Measurements from ENCODE around the gene ASGR2.

Gene ASGR2

GRCh38 chr17:7133424-7133823 lies 18.8 kb upstream of the ASGR2 start:
- H3K36me3 ChIP-seq (replicated peaks; ENCODE audit: insufficient read depth, low read length) = no peaks in the 10 kb centered on the region
- no peaks in the 10 kb centered on the region for H3K79me2 ChIP-seq (ENCODE audit: low read length)
- H3K9me2 ChIP-seq (replicated peaks; ENCODE audit: insufficient read depth, low read length) = no peaks in the 10 kb centered on the region
- peak overlapping the region; percentile 68 for H2AFZ ChIP-seq (ENCODE audit: low read length)
- H3F3A ChIP-seq (ENCODE audit: insufficient read depth, low read length) = peaks cover 10% of the 10 kb centered on the region
- peak overlapping the region; percentile 100; the same call in 1 of the 2 replicates for H3K27ac ChIP-seq (ENCODE audit: low read length)
- peaks cover 11% of the 10 kb centered on the region for H3K4me1 ChIP-seq (ENCODE audit: low read length)
- peak; percentile 45 for DNase-seq
- TF ChIP-seq EZH2phosphoT487 (IDR thresholded peaks at IDR 0.05; ENCODE audit: low read length) (no peak), EZH2 (optimal IDR thresholded peaks at IDR 0.05; ENCODE audit: low read depth, low read length) (no peak)
- TF ChIP-seq, protein P1, sequence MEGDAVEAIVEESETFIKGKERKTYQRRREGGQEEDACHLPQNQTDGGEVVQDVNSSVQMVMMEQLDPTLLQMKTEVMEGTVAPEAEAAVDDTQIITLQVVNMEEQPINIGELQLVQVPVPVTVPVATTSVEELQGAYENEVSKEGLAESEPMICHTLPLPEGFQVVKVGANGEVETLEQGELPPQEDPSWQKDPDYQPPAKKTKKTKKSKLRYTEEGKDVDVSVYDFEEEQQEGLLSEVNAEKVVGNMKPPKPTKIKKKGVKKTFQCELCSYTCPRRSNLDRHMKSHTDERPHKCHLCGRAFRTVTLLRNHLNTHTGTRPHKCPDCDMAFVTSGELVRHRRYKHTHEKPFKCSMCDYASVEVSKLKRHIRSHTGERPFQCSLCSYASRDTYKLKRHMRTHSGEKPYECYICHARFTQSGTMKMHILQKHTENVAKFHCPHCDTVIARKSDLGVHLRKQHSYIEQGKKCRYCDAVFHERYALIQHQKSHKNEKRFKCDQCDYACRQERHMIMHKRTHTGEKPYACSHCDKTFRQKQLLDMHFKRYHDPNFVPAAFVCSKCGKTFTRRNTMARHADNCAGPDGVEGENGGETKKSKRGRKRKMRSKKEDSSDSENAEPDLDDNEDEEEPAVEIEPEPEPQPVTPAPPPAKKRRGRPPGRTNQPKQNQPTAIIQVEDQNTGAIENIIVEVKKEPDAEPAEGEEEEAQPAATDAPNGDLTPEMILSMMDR (IDR thresholded peaks at IDR 0.05; ENCODE audit: low read length) = peak; percentile 57
- no peaks in the 10 kb centered on the region for H3K9me3 ChIP-seq (replicated peaks; ENCODE audit: insufficient read depth, low read length)
- peak overlapping the region; percentile 46 for H3K4me3 ChIP-seq (ENCODE audit: low read length)
- H3K4me2 ChIP-seq (ENCODE audit: low read depth, low read length) = peak overlapping the region; percentile 76
- H3K27me3 ChIP-seq (replicated peaks; ENCODE audit: insufficient read depth, low read length) = peaks cover 15% of the 10 kb centered on the region
- peak overlapping the region; percentile 60; the same call in 1 of the 2 replicates for H3K9ac ChIP-seq (ENCODE audit: low read length)
- H4K20me1 ChIP-seq (ENCODE audit: insufficient read depth, low read length) = no peaks in the 10 kb centered on the region

DNA sequence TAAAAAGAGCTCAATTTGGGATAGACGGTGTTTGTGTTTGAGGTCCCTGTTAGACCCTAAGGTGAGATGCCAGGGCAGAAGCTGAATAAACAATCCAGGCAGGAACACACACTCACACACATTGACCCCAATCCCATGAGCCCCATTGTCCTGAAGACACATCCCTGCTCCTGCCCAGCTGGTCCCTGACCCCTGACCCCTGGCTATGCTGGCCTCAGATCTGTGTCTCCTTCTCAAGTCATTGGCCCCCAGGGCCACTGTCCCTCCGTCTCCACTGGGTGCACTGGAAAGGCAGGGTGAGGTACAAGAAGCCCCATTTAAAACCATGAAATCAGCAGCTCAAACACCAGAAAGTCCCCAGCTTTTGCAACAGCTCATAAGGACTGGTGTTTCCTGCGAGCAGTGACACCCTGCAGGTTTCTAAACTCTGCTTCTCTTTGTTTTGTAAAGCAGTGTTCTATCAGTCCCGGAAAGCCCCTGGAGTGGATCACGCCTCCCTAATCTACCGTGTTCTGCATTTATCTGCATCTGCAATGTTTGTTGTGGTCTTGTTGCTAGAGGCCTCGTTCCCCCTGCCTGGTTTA lies 18.0 kb upstream of the ASGR2 start:
- H3K9me3 ChIP-seq (replicated peaks; ENCODE audit: insufficient read depth, low read length) = no peaks in the 10 kb centered on the region
- no peaks in the 10 kb centered on the region for H3K9me2 ChIP-seq (replicated peaks; ENCODE audit: insufficient read depth, low read length)
- peaks cover 11% of the 10 kb centered on the region for H3K4me1 ChIP-seq (ENCODE audit: low read length)
- peak overlapping the region; percentile 39; the same call in 1 of the 2 replicates for H3K4me3 ChIP-seq (ENCODE audit: low read length)
- H3K79me2 ChIP-seq (ENCODE audit: low read length) = no peaks in the 10 kb centered on the region
- no peaks in the 10 kb centered on the region for H3K36me3 ChIP-seq (replicated peaks; ENCODE audit: insufficient read depth, low read length)
- TF ChIP-seq, protein P1 (IDR thresholded peaks at IDR 0.05; ENCODE audit: low read length) = no peak
- TF ChIP-seq EZH2 (optimal IDR thresholded peaks at IDR 0.05; ENCODE audit: low read depth, low read length) (no peak), EZH2phosphoT487 (IDR thresholded peaks at IDR 0.05; ENCODE audit: low read length) (no peak)
- peak overlapping the region; percentile 49 for H2AFZ ChIP-seq (ENCODE audit: low read length)
- DNase-seq = peak; percentile 95
- peak overlapping the region; percentile 84 for H3K9ac ChIP-seq (ENCODE audit: low read length)
- no peaks in the 10 kb centered on the region for H4K20me1 ChIP-seq (ENCODE audit: insufficient read depth, low read length)
- H3K27me3 ChIP-seq (replicated peaks; ENCODE audit: insufficient read depth, low read length) = peaks cover 12% of the 10 kb centered on the region
- peak overlapping the region; percentile 95 for H3K4me2 ChIP-seq (ENCODE audit: low read depth, low read length)
- peaks cover 10% of the 10 kb centered on the region for H3F3A ChIP-seq (ENCODE audit: insufficient read depth, low read length)
- H3K27ac ChIP-seq (ENCODE audit: low read length) = peak overlapping the region; percentile 100

- Histone ChIP-seq H3K36me3 (replicated peaks; ENCODE audit: insufficient read depth, low read length) (no peaks in the 10 kb centered on the region), H3K4me3 (ENCODE audit: low read length) (no peak overlapping the region), H3K9me3 (replicated peaks; ENCODE audit: insufficient read depth, low read length) (no peaks in the 10 kb centered on the region), H3K27me3 (replicated peaks; ENCODE audit: insufficient read depth, low read length) (peaks cover under 1% of the 10 kb centered on the region; the same call in 1 of the 2 replicates), H3K27ac (ENCODE audit: low read length) (peak overlapping the region; percentile 16; the same call in 1 of the 2 replicates), H2AFZ (ENCODE audit: low read length) (no peak overlapping the region), H3K9me2 (replicated peaks; ENCODE audit: insufficient read depth, low read length) (no peaks in the 10 kb centered on the region), H3K79me2 (ENCODE audit: low read length) (no peaks in the 10 kb centered on the region), H3K4me2 (ENCODE audit: low read depth, low read length) (no peak overlapping the region), H3F3A (ENCODE audit: insufficient read depth, low read length) (peaks cover 10% of the 10 kb centered on the region), H4K20me1 (ENCODE audit: insufficient read depth, low read length) (no peaks in the 10 kb centered on the region), H3K9ac (ENCODE audit: low read length) (no peak overlapping the region), H3K4me1 (ENCODE audit: low read length) (peaks cover 11% of the 10 kb centered on the region)
- TF ChIP-seq EZH2 (optimal IDR thresholded peaks at IDR 0.05; ENCODE audit: low read depth, low read length) (no peak), EZH2phosphoT487 (IDR thresholded peaks at IDR 0.05; ENCODE audit: low read length) (no peak)
- TF ChIP-seq, protein P1 (IDR thresholded peaks at IDR 0.05; ENCODE audit: low read length) = no peak
- DNase-seq = no peak
These were observed 16.8 kb upstream of the ASGR2 start for GRCh38 chr17:7131423-7131791.

All from MM.1S (cell line).